Raji (cell line): Measurements from ENCODE around the gene NFIC.

Experiments used
- POLR2A ChIP-seq: IDR thresholded peaks from 2 replicates; pipeline ENCODE4 v1.6.1; 2011; ENCODE audit warnings: low read depth, low read length, control low read depth; ENCODE audit not compliant: insufficient read depth

Gene NFIC

GRCh38 chr19:3364501-3364858, 1.9 kb upstream of the NFIC start:
- no peak for TF ChIP-seq POLR2A

- no peak for TF ChIP-seq POLR2A
Observed at GRCh38 chr19:3365093-3365835, 1.1 kb upstream of the NFIC start.

- no peak for TF ChIP-seq POLR2A
Observed at GRCh38 chr19:3366753-3367627, 607 bp downstream of the NFIC start.

- no peak for TF ChIP-seq POLR2A
Observed at GRCh38 chr19:3367628-3368440, 1.5 kb downstream of the NFIC start.

- no peak for TF ChIP-seq POLR2A
Observed at GRCh38 chr19:3368441-3368795, 2.0 kb downstream of the NFIC start.

GRCh38 chr19:3368848-3369336, 2.5 kb downstream of the NFIC start:
- no peak for TF ChIP-seq POLR2A

GRCh38 chr19:3369337-3370213, 3.2 kb downstream of the NFIC start:
- no peak for TF ChIP-seq POLR2A

GRCh38 chr19:3370214-3370720, 3.9 kb downstream of the NFIC start:
- TF ChIP-seq POLR2A: no peak

- no peak for TF ChIP-seq POLR2A
Observed at GRCh38 chr19:3370728-3371591, 4.6 kb downstream of the NFIC start.

GRCh38 chr19:3372413-3372812, 6.0 kb downstream of the NFIC start:
- TF ChIP-seq POLR2A: no peak

GRCh38 chr19:3373971-3374368, 7.6 kb downstream of the NFIC start:
- no peak for TF ChIP-seq POLR2A

- TF ChIP-seq POLR2A: no peak
Observed at GRCh38 chr19:3374369-3375112, 8.2 kb downstream of the NFIC start.
